CD4-positive, alpha-beta memory T cell (primary cell): ENCODE data around the gene PIRT. TPM values are rescaled to one million over a fixed set of nuclear protein-coding genes. Genes with fewer than 3 reads are reported as not detected.

Experiments
- CTCF ChIA-PET: fragments of 350-600 bp; sonication (Branson Sonifier 250); formaldehyde crosslinking; loops from one replicate; lab custom pipeline; 2021; ENCODE audit warnings: inconsistent platforms; ENCODE audit not compliant: partially characterized antibody; lab: Charles Lee
- POLR2A ChIA-PET: fragments of 350-600 bp; sonication (Branson Sonifier 250); formaldehyde crosslinking; loops from one replicate; lab custom pipeline; 2021; ENCODE audit not compliant: partially characterized antibody; lab: Charles Lee
- DNase-seq, 5 donors: peaks; one replicate each; pipeline versions ENCODE4 v3.0.0 to v3.0.0-alpha.2; 2020 to 2022; ENCODE audit warnings: mixed read lengths in 1 of 5
- H3K27ac ChIP-seq: one replicate; pipeline ENCODE4 v1.7.0; 2013; ENCODE audit warnings: low read depth, low read length
- H3K27me3 ChIP-seq: 2 replicates; pipeline ENCODE4 v1.7.0; 2013; ENCODE audit warnings: mild to moderate bottlenecking, low read length, moderate library complexity; ENCODE audit not compliant: insufficient read depth
- H3K36me3 ChIP-seq: 2 replicates; pipeline ENCODE4 v1.7.0; 2013; ENCODE audit warnings: mild to moderate bottlenecking, low read length, moderate library complexity; ENCODE audit not compliant: insufficient read depth
- H3K4me1 ChIP-seq: 2 replicates; pipeline ENCODE4 v1.7.0; 2013; ENCODE audit warnings: mild to moderate bottlenecking, low read length, moderate library complexity; ENCODE audit not compliant: insufficient read depth
- H3K4me3 ChIP-seq, 2 donors: one replicate each; pipeline ENCODE4 v1.7.0; 2013; ENCODE audit warnings: low read length in 2 of 2, mild to moderate bottlenecking in 1 of 2
- H3K9me3 ChIP-seq, 2 donors: one replicate each; pipeline ENCODE4 v1.7.0; 2013; ENCODE audit warnings: low read length in 2 of 2, control low read depth in 1 of 2; ENCODE audit not compliant: control insufficient read depth in 1 of 2
- H3K27ac Mint-ChIP-seq, 7 donors: one replicate each; pipeline ENCODE4 v1.8.0; 2020 to 2021; ENCODE audit warnings: mixed read lengths in 7 of 7, mild to moderate bottlenecking in 6 of 7, inconsistent platforms in 3 of 7, moderate library complexity in 3 of 7
- H3K27me3 Mint-ChIP-seq, 2 donors: one replicate each; pipeline ENCODE4 v1.8.0; 2020 to 2021; ENCODE audit warnings: mixed read lengths in 2 of 2
- H3K36me3 Mint-ChIP-seq, 2 donors: one replicate each; pipeline ENCODE4 v1.8.0; 2020 to 2021; ENCODE audit warnings: mixed read lengths in 2 of 2, inconsistent platforms in 1 of 2, mild to moderate bottlenecking in 1 of 2
- H3K4me1 Mint-ChIP-seq, 4 donors: one replicate each; pipeline ENCODE4 v1.8.0; 2020 to 2021; ENCODE audit warnings: mixed read lengths in 4 of 4, mild to moderate bottlenecking in 1 of 4
- H3K4me3 Mint-ChIP-seq, 8 donors: one replicate each; pipeline ENCODE4 v1.8.0; 2020 to 2021; ENCODE audit warnings: mixed read lengths in 8 of 8, mild to moderate bottlenecking in 7 of 8, moderate library complexity in 6 of 8, inconsistent platforms in 3 of 8
- H3K9me3 Mint-ChIP-seq, 8 donors: one replicate each; pipeline ENCODE4 v1.8.0; 2020 to 2021; ENCODE audit warnings: mixed read lengths in 8 of 8, mild to moderate bottlenecking in 5 of 8, inconsistent platforms in 3 of 8, moderate library complexity in 1 of 8
- intact Hi-C: fragments of 100-400 bp; cut with micrococcal nuclease; formaldehyde crosslinking; loops from one replicate; pipeline ENCODE4 v1.15.1; 2023
- polyA plus RNA-seq, 2 donors: library from polyadenylated mRNA; unstranded; fragments of 300-500 nt; fragmentation: Illumina TruSeq; gene quantifications; one replicate each; pipeline ENCODE4 v1.2.3, GENCODE V29; 2021
- total RNA-seq, 2 experiments: library from RNA; stranded (reverse); gene quantifications; one replicate each; pipeline ENCODE4 v1.2.3, GENCODE V29; 2021

PIRT gene
- total and polyA plus RNA-seq, 4 experiments from 2014 or later = not detected

- H3K4me3 Mint-ChIP-seq = no peak overlapping the region
- H3K27ac ChIP-seq = no peak overlapping the region
Measured at GRCh38 chr17:10842658-10843057, 4.8 kb upstream of the PIRT start.

GRCh38 chr17:10838682-10839081 lies 795 bp upstream of the PIRT start:
- Mint-ChIP-seq H3K4me3 (no peak overlapping the region), H3K4me1 (no peaks in the 10 kb centered on the region), H3K9me3 (no peaks in the 10 kb centered on the region), H3K27ac (no peak overlapping the region), H3K27me3 (no peaks in the 10 kb centered on the region), H3K36me3 (no peaks in the 10 kb centered on the region)
- Histone ChIP-seq H3K9me3 (no peaks in the 10 kb centered on the region), H3K27me3 (no peaks in the 10 kb centered on the region), H3K4me1 (no peaks in the 10 kb centered on the region), H3K36me3 (no peaks in the 10 kb centered on the region), H3K4me3 (no peak overlapping the region), H3K27ac (no peak overlapping the region)
- ChIA-PET POLR2A (no interaction called here), CTCF (interaction anchor here (1.6 to 2.1 kb wide), 2 partner anchors 9 to 192 kb away, joined by 7 to 9 read pairs; no protein-coding TSS in a partner anchor)
- DNase-seq = no peak
- intact Hi-C loops = no loop called here

More at GRCh38 chr17:10842658-10843057, 4.8 kb upstream of the PIRT start:
- intact Hi-C loops = loop anchor here (10.0 kb wide), 1 partner anchor 918 kb away; no protein-coding TSS in a partner anchor
- CTCF ChIA-PET = interaction anchor here (0.7 to 4.9 kb wide), 5 partner anchors 8 to 705 kb away, joined by 3 to 142 read pairs (median 27); no protein-coding TSS in a partner anchor
- peaks cover 0 to 1% (median 0%) of the 10 kb centered on the region in 8 donors for H3K9me3 Mint-ChIP-seq
- H3K36me3 Mint-ChIP-seq = no peaks in the 10 kb centered on the region
- Histone ChIP-seq H3K4me1 (peaks cover 7% of the 10 kb centered on the region), H3K36me3 (no peaks in the 10 kb centered on the region), H3K27me3 (no peaks in the 10 kb centered on the region), H3K4me3 (no peak overlapping the region), H3K9me3 (no peaks in the 10 kb centered on the region)
- DNase-seq = no peak
- peaks cover 2 to 12% (median 8%) of the 10 kb centered on the region in 4 donors for H3K4me1 Mint-ChIP-seq
- H3K27ac Mint-ChIP-seq = no peak overlapping the region
- peaks cover 2 to 9% of the 10 kb centered on the region in 2 donors for H3K27me3 Mint-ChIP-seq
- POLR2A ChIA-PET = no interaction called here

GRCh38 chr17:10836966-10837590 lies 809 bp downstream of the PIRT start:
- Mint-ChIP-seq H3K27ac (no peak overlapping the region), H3K9me3 (no peaks in the 10 kb centered on the region), H3K27me3 (no peaks in the 10 kb centered on the region), H3K36me3 (no peaks in the 10 kb centered on the region), H3K4me1 (no peaks in the 10 kb centered on the region), H3K4me3 (no peak overlapping the region)
- Histone ChIP-seq H3K27me3 (no peaks in the 10 kb centered on the region), H3K36me3 (no peaks in the 10 kb centered on the region), H3K9me3 (no peaks in the 10 kb centered on the region), H3K27ac (no peak overlapping the region), H3K4me1 (no peaks in the 10 kb centered on the region), H3K4me3 (no peak overlapping the region)
- no peak for DNase-seq
- POLR2A ChIA-PET = no interaction called here
- intact Hi-C loops = no loop called here
- CTCF ChIA-PET = interaction anchor here (1.0 to 1.5 kb wide), 2 partner anchors 12 to 205 kb away, joined by 3 to 4 read pairs; no protein-coding TSS in a partner anchor

GRCh38 chr17:10836145-10836544 lies 1.7 kb downstream of the PIRT start:
- Mint-ChIP-seq H3K27me3 (no peaks in the 10 kb centered on the region), H3K9me3 (no peaks in the 10 kb centered on the region), H3K4me3 (no peak overlapping the region), H3K36me3 (no peaks in the 10 kb centered on the region), H3K27ac (no peak overlapping the region), H3K4me1 (no peaks in the 10 kb centered on the region)
- Histone ChIP-seq H3K4me1 (no peaks in the 10 kb centered on the region), H3K36me3 (no peaks in the 10 kb centered on the region), H3K27ac (no peak overlapping the region), H3K9me3 (no peaks in the 10 kb centered on the region), H3K4me3 (no peak overlapping the region), H3K27me3 (no peaks in the 10 kb centered on the region)
- CTCF ChIA-PET = interaction anchor here (0.5 to 1.5 kb wide), 3 partner anchors 13 to 189 kb away, joined by 3 to 4 read pairs (median 3); no protein-coding TSS in a partner anchor
- POLR2A ChIA-PET = no interaction called here
- intact Hi-C loops = no loop called here
- DNase-seq = no peak

- CTCF ChIA-PET = interaction anchor here (0.7 to 3.6 kb wide), 4 partner anchors 12 to 191 kb away, joined by 3 to 10 read pairs (median 5); no protein-coding TSS in a partner anchor
- no peaks in the 10 kb centered on the region for H3K4me1 Mint-ChIP-seq
Measured at GRCh38 chr17:10831696-10832095, 6.2 kb downstream of the PIRT start.

GRCh38 chr17:10827898-10828552 lies 9.9 kb downstream of the PIRT start:
- Histone ChIP-seq H3K4me3 (no peak overlapping the region), H3K9me3 (no peaks in the 10 kb centered on the region), H3K4me1 (no peaks in the 10 kb centered on the region), H3K27me3 (no peaks in the 10 kb centered on the region), H3K27ac (no peak overlapping the region), H3K36me3 (no peaks in the 10 kb centered on the region)
- H3K27me3 Mint-ChIP-seq = peaks cover 1 to 9% of the 10 kb centered on the region in 2 donors
- ChIA-PET POLR2A (no interaction called here), CTCF (no interaction called here)
- no peak for DNase-seq
- no peaks in the 10 kb centered on the region for H3K9me3 Mint-ChIP-seq
- H3K36me3 Mint-ChIP-seq = no peaks in the 10 kb centered on the region
- no peaks in the 10 kb centered on the region for H3K4me1 Mint-ChIP-seq
- no peak overlapping the region for H3K27ac Mint-ChIP-seq
- no peak overlapping the region for H3K4me3 Mint-ChIP-seq
- intact Hi-C loops = no loop called here

More at GRCh38 chr17:10831696-10832095, 6.2 kb downstream of the PIRT start:
- Histone ChIP-seq H3K27me3 (no peaks in the 10 kb centered on the region), H3K27ac (no peak overlapping the region), H3K4me1 (no peaks in the 10 kb centered on the region), H3K36me3 (no peaks in the 10 kb centered on the region), H3K9me3 (no peaks in the 10 kb centered on the region), H3K4me3 (no peak overlapping the region)
- H3K4me3 Mint-ChIP-seq = no peak overlapping the region
- H3K36me3 Mint-ChIP-seq = no peaks in the 10 kb centered on the region
- POLR2A ChIA-PET = no interaction called here
- no peak for DNase-seq
- no peaks in the 10 kb centered on the region for H3K9me3 Mint-ChIP-seq
- H3K27me3 Mint-ChIP-seq = peaks cover 0 to 5% of the 10 kb centered on the region in 2 donors
- H3K27ac Mint-ChIP-seq = no peak overlapping the region
- intact Hi-C loops = no loop called here

- POLR2A ChIA-PET = no interaction called here
- DNase-seq = no peak
- no peak overlapping the region for H3K4me3 Mint-ChIP-seq
Measured at GRCh38 chr17:10824874-10825273, 13.0 kb downstream of the PIRT start.

More at GRCh38 chr17:10824874-10825273, 13.0 kb downstream of the PIRT start:
- Mint-ChIP-seq H3K27me3 (peaks cover 9 to 11% of the 10 kb centered on the region in 2 donors), H3K4me1 (no peaks in the 10 kb centered on the region), H3K27ac (no peak overlapping the region), H3K36me3 (no peaks in the 10 kb centered on the region), H3K9me3 (no peaks in the 10 kb centered on the region)
- intact Hi-C loops = no loop called here
- H3K27ac ChIP-seq = no peak overlapping the region
- no peaks in the 10 kb centered on the region for H3K36me3 ChIP-seq
- H3K9me3 ChIP-seq = no peaks in the 10 kb centered on the region
- CTCF ChIA-PET = interaction anchor here (1.0 kb wide), 1 partner anchor 20 kb away, joined by 3 read pairs; no protein-coding TSS in a partner anchor
- no peaks in the 10 kb centered on the region for H3K27me3 ChIP-seq
- H3K4me1 ChIP-seq = no peaks in the 10 kb centered on the region
- H3K4me3 ChIP-seq = no peak overlapping the region
